HG02798 (cell line): ENCODE measurements around the gene OR6B3.
A peak's percentile ranks its signal among the peaks of the same experiment; 100 is the strongest.
"Not testable (repeated sequence)": the region's sequence is repeated elsewhere in the genome, so short reads cannot be mapped to it uniquely, and the experiment has no call there.

Source experiments
- ATAC-seq: cut with Tn5 transposase; IDR thresholded peaks from one replicate; pipeline ENCODE4 v1.9.1; 2021; ENCODE audit warnings: mild to moderate bottlenecking; ENCODE audit not compliant: unreplicated experiment, poor library complexity

The OR6B3 gene

DNA sequence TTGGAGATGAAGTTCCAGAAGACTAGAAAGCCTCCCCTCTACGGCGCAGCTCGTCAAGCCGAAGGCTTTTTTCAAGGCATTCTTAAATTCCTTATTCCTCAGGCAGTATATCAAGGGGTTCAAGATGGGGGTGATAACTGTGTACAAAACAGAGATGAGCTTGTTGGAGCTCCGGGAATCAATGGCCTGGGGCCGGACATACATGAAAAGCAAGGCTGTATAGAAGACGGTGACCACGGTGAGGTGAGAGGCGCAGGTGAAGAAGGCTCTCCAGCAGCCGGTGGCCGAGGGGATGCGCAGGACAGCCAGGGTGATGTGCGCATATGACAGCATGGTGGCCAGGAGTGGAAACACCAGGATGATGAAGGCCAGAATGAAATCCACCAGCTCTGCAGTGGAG lies 8.2 kb downstream of the OR6B3 start:
- no peak for ATAC-seq

DNA sequence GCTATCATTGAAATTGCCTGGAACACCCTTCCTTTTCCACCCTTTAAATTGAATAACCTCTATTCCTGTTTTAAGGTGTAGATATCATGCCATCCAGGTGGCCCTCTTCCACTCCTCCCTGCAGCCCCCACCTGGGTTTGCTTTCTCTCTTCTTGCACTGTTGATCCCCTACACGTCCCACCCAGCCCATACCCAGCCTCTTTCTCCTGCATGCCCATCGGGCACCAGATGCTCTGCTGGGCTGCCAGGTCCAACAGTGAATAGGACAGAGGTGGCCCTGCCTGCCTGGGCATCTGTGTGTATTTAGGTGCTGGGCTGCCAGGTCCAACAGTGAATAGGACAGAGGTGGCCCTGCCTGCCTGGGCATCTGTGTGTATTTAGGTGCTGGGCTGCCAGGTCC lies 9.2 kb downstream of the OR6B3 start:
- ATAC-seq = not testable (repeated sequence)

DNA sequence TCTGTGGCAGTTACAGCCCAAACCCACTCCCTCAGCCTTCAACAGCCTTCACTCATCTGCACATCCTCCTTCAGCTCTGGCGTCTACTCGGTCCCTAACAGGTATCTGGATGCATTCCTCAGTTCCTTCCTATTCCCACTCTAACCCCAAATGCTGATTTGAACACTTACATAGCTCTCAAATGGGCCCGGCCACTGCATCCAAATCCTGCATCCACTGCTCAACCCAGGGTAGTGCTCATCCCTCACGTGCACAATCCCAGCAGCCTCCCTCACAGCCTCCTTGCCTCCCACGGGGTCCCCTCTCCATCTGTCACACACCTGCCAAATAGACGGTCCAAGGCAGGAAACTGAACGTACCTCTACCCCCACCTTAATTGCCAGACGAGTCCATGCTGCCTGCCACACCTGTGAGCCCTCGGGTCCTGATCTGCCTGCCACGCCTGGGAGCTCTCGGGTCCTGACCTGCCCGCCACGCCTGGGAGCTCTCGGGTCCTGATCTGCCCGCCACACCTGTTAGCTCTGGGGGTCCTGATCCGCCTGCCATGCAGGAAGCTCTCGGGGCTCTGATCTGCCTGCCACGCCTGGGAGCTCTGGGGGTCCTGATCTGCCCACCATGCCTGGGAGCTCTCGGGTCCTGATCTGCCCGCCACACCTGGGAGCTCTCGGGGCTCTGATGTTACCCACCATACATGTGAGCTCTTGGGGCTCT lies 9.9 kb downstream of the OR6B3 start:
- no peak for ATAC-seq

DNA sequence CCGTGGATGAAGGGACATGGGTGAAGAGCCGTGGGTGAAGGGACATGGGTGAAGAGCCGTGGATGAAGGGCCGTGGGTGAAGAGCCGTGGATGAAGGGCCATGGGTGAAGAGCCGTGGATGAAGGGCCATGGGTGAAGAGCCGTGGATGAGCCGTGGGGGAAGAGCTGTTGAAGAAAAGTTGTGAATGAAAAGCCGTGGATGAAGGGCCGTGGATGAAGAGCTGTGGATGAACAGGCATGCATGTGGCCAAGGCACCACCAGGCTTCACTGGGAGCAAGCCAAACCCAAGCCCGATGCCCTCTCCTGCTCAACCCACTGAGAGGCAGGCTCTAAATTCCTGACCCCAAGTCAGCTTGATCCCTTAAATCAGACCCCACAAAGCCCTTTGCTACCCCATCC lies 10.6 kb downstream of the OR6B3 start:
- ATAC-seq = no peak

DNA sequence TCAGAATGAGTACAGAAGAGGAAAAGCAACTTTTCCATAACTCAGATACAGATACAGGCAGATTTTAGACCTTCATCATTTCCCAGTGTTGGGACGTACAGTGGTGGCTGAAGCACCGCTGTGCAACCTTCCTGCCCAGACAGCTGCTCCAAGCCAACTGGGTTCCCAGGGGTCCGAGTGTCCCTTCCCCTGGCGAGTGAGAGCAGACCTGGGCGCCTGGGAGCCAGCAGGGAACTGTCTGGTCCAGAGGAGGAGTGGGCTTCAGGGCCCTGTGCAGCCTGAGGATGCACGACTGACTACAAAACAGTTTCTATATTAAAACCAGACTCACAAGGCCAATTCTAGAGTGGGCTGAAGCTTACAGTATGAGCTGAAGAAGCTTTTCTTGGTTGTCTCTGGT lies 12.0 kb downstream of the OR6B3 start:
- no peak for ATAC-seq

DNA sequence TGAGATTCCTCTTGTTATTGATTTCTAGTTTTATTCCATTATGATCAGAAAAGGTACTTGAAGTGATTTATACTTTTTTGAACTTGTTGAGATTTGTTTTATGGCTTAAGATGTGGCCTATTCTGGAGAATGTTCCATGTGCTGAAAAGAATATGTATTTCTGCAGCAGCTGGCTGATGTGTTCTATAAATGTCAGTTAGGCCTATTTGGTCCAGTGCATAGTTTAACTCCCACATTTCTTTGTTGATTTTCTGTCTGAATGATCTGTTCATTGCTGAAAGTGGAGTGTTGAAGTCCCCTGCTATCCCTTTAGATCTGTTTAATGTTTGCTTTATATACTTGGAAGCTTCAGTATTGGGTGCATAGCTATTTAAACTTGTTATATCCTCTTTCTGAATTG lies 16.0 kb downstream of the OR6B3 start:
- ATAC-seq = no peak

DNA sequence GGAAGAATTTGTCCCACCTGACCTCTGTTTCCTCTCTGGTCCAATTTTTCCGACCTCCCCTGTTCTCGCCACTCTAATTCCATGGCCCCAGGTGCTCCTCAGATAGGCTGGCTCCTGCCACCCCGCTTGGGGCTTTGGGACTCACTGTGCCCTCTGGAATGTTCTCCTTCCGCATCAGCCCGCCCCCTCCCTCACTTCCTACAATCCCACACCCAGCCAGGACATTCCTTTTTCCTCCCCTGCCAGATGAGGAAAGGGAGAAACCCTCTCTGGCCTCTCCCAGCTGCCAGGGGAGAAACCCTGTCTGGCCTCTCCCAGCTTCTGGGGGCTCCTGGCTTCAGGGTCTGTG lies 20.0 kb downstream of the OR6B3 start:
- no peak for ATAC-seq

DNA sequence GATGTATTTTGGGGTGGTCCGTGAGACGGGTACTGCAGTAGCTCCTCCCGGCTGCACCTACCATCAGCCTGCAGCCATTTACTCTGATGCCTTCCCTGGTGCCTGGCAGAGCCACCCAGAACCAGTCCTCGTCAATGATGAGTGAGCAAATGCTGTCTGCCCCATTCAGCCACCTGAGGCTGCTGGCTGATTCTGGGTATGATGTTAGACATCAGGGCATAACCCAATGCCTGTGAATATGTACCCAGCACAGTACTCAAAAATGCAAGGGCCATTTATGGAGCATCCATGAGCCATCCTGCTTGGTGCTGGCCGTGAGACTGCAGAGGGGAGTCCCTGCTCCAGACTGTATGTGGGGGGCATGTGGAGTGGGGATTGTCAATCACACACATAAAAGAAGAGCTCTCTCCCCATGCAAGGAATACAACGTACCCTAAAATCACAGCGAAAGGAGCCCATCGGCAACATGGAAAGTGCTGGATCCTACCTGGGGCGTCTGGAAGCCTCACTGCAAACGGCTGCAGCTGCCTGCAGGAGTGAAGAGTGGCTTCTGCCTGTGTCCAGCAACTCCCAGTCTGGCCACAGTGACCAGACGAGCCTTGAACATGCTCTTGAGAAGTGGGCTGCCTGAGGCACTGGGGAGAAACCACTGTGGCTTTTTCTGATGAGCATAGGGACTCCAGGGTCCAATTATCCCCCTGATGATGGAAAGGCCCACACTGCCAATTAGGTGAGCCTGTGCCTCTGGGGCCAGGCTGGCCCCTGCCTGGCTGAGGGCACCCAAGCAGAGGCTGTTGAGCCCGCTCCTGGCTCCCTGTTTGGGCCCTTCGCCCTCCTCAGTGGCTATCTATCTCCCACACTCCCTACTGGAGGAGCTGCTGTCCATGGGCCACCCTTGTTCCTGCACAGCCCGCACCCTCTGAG lies 20.7 kb downstream of the OR6B3 start:
- ATAC-seq = no peak

DNA sequence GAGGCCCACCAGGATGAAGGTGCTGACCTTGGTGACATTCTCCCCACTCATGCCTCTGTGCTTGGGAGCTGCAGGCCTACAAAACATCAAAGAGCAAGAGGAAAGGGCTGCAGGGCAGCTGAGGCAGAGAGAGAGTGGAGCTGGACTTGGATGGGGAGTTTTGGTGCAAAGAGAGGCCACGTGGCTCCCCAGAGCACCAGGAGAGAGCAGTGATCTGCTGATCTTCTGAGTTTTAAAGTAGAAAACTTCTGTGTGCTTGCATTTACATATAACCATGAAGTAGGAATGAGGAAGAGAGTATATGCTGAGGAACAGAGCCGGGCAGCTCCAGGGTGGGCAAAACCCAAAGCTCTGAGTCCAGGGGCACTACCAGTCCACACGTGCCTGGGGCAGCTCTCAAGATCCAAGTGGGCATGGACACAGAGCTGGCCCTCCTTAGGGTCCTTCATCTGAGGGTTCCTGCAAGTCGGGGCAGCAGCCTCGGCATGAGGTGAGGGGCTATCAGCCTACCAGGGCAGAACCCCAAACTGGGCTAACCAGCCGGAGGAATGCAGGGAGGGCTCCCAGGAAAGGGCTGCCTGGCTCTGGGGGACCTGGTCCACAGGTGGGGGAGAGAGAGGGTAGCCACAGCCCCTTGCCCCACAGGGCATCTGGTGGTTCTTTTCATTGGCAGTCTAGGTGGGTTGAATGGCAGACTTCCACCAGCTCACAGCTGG lies 22.8 kb downstream of the OR6B3 start, which contains the start of gene OR6B2:
OR6B2 (minus strand) TSS at position 51 of the 716 bp plus-strand sequence; CDS start at position 51, 0 bp downstream.
- ATAC-seq = no peak

DNA sequence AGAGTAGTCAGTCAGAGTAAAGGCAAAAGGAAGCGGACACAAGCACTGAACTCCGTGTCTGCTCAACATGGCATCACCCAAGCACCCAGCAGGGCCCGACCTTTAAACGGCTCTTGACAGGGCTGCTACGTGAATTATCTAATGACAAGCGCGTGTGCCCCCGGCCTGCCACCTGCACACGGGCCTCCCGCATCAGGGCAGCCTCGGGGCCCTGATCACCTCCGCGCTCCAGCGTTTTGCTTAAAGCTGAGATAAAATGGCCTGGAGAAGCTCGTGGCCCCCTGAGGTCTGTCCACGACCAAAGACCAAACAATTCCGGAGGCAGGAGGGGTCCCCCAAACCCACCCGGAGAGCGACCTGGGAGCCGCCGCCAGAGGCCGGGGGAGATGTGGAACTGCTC lies 28.6 kb downstream of the OR6B3 start:
- peak; percentile 9 for ATAC-seq

DNA sequence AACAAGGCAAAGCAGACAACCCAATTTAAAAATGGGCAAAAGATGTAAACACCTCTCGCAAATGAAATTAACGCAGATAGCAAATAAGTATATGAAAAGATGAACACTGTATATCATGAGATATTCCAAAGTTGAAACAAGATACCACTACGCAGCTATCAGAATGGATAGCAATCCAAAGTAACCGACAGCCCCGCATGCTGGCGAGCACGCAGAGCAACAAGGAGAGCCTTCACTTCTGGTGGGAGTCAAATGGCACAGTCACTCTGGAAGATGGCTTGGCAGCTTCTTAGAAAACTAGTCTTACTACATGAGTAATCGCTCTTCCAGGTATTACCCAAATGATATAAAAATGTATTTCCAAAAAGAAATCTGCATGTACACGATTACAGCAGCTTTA lies 29.5 kb downstream of the OR6B3 start:
- no peak for ATAC-seq

DNA sequence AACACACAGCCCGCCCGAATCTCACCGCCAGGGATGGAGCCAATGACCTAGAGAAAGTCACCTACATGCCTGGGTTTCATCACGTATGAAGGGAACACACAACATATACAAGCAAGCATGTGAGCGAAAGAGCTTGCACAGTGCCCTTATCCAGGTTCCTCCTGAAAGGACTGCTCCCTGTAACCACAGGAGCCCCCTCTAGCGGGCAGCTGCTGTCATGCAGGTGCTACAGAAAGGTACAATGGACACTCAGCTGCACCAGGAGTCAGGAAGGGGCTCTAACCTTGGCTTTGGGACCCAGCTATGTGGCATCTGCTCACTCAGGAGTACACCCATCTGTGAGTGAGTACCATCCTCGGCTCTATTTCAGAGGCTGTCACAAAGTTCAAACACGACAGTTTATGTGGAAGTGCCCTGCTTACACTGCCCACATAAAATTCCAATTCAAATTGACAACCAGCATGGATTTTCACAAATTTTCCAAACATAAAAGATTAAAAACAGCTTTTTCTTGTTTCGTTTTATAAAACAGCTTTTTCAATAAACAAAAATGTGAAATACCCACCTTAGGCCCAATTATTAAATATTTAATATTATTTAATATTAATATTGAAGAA lies 31.7 kb downstream of the OR6B3 start:
- no peak for ATAC-seq

DNA sequence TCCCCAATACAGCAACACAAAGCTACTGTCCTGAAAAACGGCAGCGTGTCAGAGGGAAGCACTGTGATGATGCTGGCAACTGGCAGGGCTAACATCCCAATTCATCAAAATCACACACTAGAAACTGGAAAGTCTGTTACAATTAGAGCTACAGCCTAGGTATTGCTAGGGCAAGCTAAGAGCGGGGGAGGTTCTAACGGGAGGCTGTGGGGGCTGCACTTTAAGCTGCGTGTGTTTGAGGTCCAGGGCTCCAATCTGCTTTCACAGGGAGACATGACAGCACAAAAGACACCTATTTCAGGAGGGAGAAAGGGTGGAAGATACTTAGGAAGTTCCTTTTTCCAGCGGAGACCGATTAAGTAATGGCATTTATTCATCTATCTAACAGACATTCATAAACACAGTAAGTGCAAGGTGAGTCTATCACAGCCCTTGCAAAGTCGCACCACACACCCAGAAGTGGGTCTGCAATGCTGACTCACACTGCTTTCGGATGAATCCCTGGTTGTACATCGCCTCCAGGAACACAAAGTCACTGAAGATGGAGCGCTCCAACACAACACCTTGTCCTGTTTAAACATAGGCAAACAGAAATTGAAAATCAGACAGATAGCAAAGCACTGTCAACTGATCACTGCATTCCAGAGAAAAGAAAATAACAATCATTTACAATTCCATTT lies 35.1 kb downstream of the OR6B3 start:
- ATAC-seq = no peak

DNA sequence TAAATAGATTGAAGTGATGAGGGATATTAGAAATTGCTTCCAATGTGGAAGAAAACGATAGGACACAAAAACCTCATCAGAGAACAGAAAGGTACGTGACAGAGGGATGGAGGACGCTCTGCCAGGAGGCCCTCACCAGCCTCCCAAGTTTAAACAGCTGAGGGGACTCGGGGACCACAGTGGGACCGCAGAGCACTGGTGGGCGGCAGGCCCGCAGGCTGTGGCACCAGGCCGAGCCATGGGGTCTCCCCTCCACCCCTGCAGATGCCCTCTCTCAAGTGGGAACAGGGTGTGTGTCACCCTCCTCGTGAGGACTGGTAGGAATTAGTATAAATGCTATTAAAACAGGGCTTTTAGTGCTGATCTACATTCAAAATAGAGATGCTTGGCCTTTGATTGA lies 39.0 kb downstream of the OR6B3 start:
- no peak for ATAC-seq

DNA sequence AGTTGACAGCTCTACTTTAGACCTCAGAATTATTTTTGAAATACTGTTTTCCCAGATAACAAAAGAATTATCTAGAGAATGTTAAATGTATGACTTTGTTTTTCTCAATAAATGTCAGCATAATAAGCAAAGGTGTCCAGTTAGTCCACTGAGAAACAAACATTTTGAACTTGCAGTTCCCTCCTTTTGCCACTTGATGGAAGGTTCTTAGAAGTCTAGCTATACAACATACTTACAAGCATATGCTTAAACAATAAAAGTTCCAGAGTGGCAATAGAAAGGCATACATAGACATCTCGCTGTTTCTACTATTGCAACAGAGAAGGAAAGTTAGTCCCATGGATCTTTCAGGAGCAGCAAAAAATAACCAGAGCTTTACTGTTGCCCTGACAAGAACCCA lies 40.0 kb downstream of the OR6B3 start:
- ATAC-seq = no peak

DNA sequence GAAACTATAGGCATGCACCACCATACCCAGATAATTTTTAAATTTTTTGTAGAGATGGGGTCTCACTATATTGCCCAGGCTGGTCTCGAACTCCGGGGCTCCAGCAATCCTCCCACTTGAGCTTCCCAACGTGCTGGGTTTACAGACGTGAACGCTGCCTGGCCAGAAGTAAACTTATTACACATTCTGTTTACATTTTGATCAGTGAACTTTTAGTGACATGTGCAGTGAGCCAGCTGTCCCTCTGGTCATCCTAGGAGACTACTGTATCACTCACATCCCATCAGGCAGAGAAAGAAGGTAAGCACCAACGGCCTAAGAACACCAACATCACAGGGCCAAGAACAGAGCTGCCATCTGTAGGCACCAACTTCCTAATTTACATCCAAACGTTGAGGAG lies 50.3 kb downstream of the OR6B3 start:
- ATAC-seq = no peak

DNA sequence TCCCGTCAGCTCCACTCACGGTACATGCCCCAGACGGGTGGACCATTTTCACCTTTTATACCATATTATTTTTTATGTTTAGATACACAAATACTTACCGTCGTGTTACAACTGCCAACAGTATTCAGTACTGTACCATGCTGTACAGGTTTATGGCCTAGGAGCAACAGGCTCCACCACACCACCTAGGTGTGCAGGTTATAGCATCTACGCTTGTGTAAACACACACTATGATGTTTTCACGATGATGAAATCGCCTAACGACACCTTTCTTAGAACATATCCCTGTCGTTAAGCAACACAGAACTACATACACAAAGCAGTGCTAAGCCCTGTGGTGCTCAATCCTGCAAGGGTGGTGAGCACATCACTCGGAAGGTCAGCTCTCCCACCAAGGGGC lies 52.6 kb downstream of the OR6B3 start:
- ATAC-seq = no peak

DNA sequence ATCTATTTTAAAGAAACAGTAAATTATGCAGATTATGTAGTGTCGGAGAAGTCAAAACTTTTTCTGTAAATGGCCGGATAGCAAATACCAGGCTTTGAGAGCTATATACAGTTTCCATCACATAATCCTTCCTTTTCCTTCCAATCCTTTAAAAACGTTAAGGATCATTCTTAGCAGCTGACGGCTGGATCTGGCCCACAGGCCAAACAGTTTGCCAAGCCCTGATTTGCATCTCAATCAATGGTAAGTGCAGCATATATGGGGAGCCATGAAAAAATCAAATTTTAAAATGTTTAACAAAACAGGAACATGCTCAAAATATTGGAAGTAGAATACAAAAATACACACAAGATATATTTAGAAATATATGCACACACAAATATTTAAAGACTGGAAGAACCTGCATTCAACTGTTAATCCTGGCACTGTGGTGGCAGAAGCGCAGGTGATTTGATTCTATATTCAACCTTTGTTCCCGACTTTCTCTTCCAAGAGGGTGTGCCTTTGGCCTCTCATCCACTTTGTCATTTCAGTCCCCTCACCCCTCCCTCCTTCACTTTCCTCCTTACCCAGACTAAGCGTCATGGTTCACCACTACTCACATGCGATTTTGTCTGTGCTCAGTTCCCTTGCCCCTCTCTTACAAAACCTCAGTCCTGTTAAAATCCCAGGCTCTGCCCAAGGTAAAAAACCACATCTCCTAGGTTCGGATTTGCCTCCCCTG lies 55.5 kb downstream of the OR6B3 start:
- ATAC-seq = no peak
